WERI-Rb-1 (cell line): ENCODE data around the gene FBRSL1.

ENCODE experiments used
- DNase-seq: peaks from one replicate; pipeline ENCODE4 v3.0.0-alpha.2; 2020
- H3K27ac ChIP-seq: fragments of 250-450 bp; sonication (Bioruptor Pico); 2 replicates; pipeline ENCODE4 v1.5.1; 2020; ENCODE audit warnings: mild to moderate bottlenecking, moderate library complexity
- H3K27me3 ChIP-seq: fragments of 250-450 bp; sonication (Bioruptor Pico); 2 replicates; pipeline ENCODE4 v1.5.1; 2021; ENCODE audit warnings: mild to moderate bottlenecking, low read depth, moderate library complexity; ENCODE audit not compliant: insufficient read depth, severe bottlenecking
- H3K36me3 ChIP-seq: fragments of 250-450 bp; sonication (Bioruptor Pico); 2 replicates; pipeline ENCODE4 v1.5.1; 2020; ENCODE audit warnings: mild to moderate bottlenecking, moderate library complexity
- H3K4me3 ChIP-seq: 2 replicates; pipeline ENCODE4 v1.5.1; 2011; ENCODE audit warnings: low read depth, mild to moderate bottlenecking, control low read depth, low read length
- H3K9me3 ChIP-seq: fragments of 250-450 bp; sonication (Bioruptor Pico); 2 replicates; pipeline ENCODE4 v1.5.1; 2021; ENCODE audit warnings: mild to moderate bottlenecking, moderate library complexity; ENCODE audit not compliant: severe bottlenecking
- TF ChIP-seq, protein P1 (sequence below): IDR thresholded peaks from 2 replicates; pipeline ENCODE4 v1.5.1; 2011; ENCODE audit warnings: low read depth, mild to moderate bottlenecking, control low read depth, inconsistent platforms, low read length

Gene FBRSL1

DNA sequence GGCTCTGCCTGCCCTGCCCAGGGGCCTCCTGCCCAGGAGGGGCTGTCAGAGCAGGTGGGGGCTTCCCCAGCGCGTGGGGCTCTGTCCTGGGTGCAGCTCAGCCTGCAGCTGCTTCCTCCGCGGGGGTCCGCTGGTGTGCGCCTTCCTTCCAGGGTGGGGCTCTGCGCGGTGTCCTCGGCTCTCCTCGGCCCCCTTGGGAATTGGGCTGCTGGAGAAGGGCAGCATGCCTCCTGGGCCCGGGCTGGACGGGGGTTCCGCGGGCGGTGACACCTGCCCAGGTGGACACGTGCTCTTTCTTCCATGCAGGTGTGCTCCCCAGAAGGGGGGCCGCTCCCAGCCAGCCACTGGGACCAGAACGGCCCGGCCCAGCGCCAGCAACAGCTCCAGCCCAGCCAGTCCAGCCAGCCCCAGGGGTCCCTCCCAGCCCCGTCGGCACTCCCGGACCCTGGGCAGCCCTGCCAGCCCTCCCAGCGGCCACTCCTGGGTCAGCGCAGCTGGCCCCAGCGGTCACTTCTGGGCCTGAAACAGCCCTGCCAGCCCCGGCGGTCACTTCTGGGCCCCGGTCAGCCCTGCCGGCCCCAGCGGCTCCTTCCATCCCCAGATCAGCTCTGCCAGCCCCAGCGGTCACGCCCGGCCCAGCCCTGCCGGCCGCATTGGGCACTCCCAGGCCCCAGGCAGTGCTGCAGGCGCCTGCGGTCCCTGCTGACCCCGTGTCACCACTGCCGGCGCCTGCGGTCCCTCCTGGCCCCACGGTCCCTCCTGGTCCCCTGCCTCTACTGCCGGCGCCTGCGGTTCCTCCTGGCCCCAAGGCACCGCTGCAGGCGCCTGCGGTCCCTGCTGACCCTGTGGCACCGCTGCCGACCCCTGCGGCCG is 19.1 kb downstream of the FBRSL1 start:
- Histone ChIP-seq H3K27me3 (no peaks in the 10 kb centered on the region), H3K27ac (no peak overlapping the region), H3K4me3 (no peak overlapping the region), H3K9me3 (no peaks in the 10 kb centered on the region), H3K36me3 (peaks cover 25% of the 10 kb centered on the region)
- TF ChIP-seq, protein P1, sequence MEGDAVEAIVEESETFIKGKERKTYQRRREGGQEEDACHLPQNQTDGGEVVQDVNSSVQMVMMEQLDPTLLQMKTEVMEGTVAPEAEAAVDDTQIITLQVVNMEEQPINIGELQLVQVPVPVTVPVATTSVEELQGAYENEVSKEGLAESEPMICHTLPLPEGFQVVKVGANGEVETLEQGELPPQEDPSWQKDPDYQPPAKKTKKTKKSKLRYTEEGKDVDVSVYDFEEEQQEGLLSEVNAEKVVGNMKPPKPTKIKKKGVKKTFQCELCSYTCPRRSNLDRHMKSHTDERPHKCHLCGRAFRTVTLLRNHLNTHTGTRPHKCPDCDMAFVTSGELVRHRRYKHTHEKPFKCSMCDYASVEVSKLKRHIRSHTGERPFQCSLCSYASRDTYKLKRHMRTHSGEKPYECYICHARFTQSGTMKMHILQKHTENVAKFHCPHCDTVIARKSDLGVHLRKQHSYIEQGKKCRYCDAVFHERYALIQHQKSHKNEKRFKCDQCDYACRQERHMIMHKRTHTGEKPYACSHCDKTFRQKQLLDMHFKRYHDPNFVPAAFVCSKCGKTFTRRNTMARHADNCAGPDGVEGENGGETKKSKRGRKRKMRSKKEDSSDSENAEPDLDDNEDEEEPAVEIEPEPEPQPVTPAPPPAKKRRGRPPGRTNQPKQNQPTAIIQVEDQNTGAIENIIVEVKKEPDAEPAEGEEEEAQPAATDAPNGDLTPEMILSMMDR, result no peak
- DNase-seq, result no peak

DNA sequence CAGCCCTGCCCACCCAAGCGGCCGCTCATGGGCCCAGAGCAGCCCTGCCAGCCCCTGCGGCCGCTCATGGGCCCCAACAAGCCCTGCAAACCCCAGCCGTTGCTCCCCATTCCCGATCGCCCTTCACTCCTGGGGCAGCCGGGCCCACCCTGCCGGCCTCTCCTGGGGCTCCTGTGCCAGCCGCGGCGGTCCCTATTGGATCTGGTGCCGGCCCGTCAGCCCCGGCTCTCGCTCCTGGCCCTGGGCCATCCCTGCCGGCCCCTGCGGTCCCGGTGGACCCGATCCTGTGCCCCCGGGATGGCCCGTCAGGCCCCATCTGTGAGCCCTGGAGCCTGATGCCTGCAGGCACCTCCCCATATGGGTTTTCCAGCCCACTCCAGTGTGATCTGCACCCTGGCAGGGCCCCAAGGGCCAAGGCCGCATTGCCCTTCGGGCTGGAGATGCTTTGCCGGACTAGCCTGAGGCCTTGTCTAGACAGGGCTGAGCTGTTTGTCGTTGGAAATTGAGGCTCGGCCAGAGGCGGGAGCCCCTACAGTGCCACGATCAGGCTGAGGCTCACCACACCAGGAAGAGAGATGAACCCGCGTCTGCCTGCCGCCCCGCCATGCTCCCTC is 20.3 kb downstream of the FBRSL1 start:
- DNase-seq, result no peak
- H3K9me3 ChIP-seq, result no peaks in the 10 kb centered on the region
- H3K4me3 ChIP-seq, result no peak overlapping the region
- TF ChIP-seq, protein P1, result no peak
- H3K27ac ChIP-seq, result no peak overlapping the region
- H3K27me3 ChIP-seq, result no peaks in the 10 kb centered on the region
- peaks cover 29% of the 10 kb centered on the region for H3K36me3 ChIP-seq

DNA sequence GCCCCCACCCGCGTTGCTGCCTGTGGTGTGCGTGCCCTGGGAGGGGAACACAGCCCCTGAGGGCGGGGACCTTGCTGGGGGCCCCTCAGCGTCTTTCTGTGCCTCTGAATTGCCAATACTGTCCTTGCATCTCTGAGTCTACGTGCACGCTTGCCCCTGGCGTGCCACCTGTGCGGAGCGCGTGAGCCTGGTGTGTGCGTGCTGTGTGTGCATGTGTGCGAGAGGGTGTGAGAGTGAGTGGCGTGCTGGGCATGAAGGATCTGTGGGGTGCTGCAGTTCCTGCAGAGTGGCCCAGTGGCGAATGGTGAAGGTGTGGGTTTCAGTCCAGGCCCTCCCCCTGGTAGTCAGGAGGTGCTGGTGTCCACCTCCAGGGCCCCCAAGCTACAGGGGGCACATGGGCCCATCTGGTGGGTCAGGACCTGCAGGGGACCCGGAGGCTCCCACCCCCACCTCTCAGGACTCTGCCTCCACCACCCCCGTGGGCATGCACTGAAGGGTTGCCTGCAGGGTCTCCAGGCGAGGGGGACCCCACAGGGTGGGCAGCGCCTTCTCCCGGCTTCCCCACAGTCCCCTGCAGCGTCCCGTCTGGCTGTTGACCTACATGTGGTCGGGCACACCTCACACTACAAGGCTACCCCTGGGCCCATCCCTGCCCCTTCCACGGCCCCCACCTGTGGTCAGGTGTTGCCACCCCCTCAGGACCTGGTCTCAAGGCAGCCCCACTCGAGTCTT is 21.0 kb downstream of the FBRSL1 start:
- DNase-seq, result no peak

DNA sequence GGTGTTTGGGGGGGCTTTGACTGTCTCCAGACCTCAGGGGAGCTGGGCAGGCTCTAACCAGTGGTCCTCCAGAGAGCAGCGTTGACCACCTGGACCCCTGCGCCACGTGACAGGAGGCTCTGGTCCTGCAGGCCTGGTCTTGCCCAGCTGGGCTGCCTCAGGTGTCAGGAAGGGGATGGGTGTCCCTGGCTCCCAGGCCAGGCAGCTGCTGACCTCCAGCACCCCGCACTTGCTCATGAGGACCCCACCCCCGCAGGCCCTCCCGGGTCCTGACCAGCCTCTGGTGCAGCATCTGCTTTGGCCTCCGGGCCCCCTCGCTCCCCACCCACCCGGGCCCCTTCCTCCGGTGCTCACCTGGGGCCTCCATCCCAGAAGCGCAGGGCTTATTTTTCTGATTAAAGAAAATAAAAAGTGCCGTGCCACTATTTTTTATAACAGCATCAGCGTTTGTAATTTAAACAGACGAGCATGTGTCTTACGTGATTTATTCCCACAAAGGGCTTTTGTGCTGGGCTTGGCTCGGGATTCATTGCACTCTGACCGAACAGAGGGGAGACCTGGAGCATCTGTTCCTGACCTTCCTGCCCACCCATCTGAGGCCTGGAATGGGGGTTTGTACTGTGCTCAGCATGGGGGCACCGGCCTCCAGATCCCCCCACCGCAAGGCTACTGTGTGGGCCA is 21.7 kb downstream of the FBRSL1 start:
- TF ChIP-seq, protein P1, result no peak
- H3K27ac ChIP-seq, result no peak overlapping the region
- no peaks in the 10 kb centered on the region for H3K27me3 ChIP-seq
- peaks cover 30% of the 10 kb centered on the region for H3K36me3 ChIP-seq
- no peaks in the 10 kb centered on the region for H3K9me3 ChIP-seq
- H3K4me3 ChIP-seq, result no peak overlapping the region
- no peak for DNase-seq

More for the DNA sequence above, 21.0 kb downstream of the FBRSL1 start:
- Histone ChIP-seq H3K36me3 (peaks cover 30% of the 10 kb centered on the region), H3K9me3 (no peaks in the 10 kb centered on the region), H3K4me3 (no peak overlapping the region), H3K27ac (no peak overlapping the region), H3K27me3 (no peaks in the 10 kb centered on the region)
- TF ChIP-seq, protein P1, result no peak

DNA sequence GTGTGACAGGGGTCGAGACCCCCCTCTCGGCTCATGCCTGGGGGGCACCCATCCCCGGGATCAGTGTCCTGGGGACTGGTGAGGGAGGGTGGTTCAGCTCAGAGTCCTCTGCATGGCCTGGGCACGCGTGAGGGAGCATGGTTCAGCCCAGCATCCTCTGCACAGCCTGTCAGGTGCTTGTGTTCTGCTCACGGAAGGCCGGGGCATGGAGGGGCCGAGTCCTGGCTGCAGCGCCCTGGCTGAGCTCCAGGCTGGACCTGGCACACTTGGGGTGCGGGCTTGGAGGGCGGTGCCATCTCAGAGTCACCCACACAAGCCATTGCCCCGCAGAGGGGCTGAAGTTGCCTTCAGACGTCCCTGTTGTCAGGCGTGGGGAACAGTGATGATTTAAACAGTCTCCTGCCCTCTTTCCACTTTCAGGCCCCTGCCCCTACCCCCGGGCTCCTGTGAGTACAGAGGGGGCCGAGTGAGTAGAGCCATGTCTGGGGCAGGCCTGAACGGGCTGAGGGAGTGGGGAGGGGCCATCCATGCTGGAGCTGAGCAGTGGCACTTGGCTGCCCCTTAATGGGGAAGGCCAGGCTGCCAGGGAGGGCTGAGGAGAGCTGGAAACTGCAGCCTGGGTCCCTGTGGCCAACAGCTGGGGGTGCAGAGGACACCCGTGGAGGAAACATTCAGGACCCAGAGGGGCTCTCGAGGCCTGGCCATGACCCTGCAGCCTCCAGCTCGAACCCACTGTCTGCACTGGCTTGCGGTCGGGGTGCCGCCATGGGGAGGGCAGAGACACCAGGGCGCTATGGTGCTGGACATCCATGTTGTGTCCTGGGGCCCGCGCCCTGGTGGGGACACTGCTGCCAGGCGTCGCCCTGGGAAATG is 22.5 kb downstream of the FBRSL1 start:
- H3K9me3 ChIP-seq, result no peaks in the 10 kb centered on the region
- no peak overlapping the region for H3K4me3 ChIP-seq
- H3K36me3 ChIP-seq, result peaks cover 30% of the 10 kb centered on the region
- no peak for DNase-seq
- H3K27ac ChIP-seq, result no peak overlapping the region; the same call in 1 of the 2 replicates
- H3K27me3 ChIP-seq, result no peaks in the 10 kb centered on the region
- TF ChIP-seq, protein P1, result no peak
